Measurements from ENCODE around the gene TAOK2. TPM values are rescaled to one million over a fixed set of nuclear protein-coding genes. Genes with fewer than 3 reads are reported as not detected.

Gene TAOK2
- total and polyA plus RNA-seq, 2 of the 13 experiments (the other 11 are each of a cell fraction or from before 2014, with no cell fraction given), result 17.4 to 43.2 TPM

DNA sequence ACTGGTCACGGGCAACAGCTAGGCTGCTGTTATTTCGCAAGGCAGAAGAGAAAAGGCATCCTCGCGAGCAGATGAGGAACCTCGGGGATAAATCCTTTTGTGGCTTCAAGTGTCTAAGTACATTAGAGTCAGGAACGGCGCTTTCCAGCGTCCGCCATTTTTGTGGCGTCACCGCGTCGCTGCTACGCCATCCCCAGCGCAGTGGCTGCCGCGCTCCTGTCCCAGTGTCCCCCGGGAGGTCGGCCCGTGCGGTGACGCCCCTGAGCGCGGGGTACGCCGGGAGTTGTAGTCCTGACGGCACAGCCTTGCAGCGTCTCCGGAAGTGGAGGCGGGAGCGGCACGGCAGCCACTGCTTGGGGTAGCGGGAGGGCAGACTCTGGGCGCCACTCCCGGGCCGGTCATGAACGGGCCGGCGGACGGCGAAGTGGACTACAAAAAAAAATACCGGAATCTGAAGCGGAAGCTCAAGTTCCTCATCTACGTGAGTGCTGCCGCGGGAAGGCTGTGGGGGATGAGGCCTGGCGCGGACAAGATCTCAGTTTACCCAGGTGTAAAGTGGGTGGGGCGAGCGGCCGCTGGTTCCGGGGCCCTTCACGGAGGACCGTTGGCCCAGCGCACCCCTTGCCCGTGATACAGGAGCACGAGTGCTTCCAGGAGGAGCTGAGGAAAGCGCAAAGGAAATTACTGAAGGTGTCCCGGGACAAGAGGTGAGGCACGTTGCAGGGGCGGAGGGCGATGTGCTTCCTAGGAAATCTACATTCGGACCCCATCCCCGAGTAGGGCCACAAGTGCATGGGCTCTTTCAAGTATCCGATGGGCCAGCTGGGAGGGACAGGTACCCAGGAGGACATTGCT lies 22.5 kb downstream of the TAOK2 start, which contains the start of gene INO80E (continued):
- TF ChIP-seq HNF4G (IDR thresholded peaks at IDR 0.05; ENCODE audit: borderline replicate concordance, low read depth, low read length) (no peak), HNF4G (CRISPR knock-in tag; IDR thresholded peaks at IDR 0.05; ENCODE audit: borderline replicate concordance, low read depth) (no peak; the same call in 1 of the 2 replicates), GZF1 (CRISPR knock-in tag; IDR thresholded peaks at IDR 0.05) (no peak), ZFP62 (CRISPR knock-in tag; IDR thresholded peaks at IDR 0.05) (peak; percentile 91), KLF12 (CRISPR knock-in tag; IDR thresholded peaks at IDR 0.05; ENCODE audit: borderline replicate concordance) (peak; percentile 98), ZC3H4 (CRISPR knock-in tag; IDR thresholded peaks at IDR 0.05; ENCODE audit: borderline replicate concordance) (peak; percentile 9; the same call in 1 of the 2 replicates), ZSCAN12 (CRISPR knock-in tag; IDR thresholded peaks at IDR 0.05) (no peak), PAF1 (CRISPR knock-in tag; IDR thresholded peaks at IDR 0.05) (no peak), MAFK (conservative IDR thresholded peaks at IDR 0.05 in 1 of 2, IDR thresholded peaks at IDR 0.05 in 1 of 2; ENCODE audit: low read length in 2 of 2) (no peak), KMT2B (CRISPR knock-in tag; IDR thresholded peaks at IDR 0.05) (peak; percentile 94), TOPORS (CRISPR knock-in tag; IDR thresholded peaks at IDR 0.05) (no peak), MLLT10 (CRISPR knock-in tag; IDR thresholded peaks at IDR 0.05) (no peak), ZNF180 (CRISPR knock-in tag; IDR thresholded peaks at IDR 0.05; ENCODE audit: borderline replicate concordance, low read depth) (peak; percentile 59; the same call in 1 of the 2 replicates), HHEX (CRISPR knock-in tag; IDR thresholded peaks at IDR 0.05) (no peak), TGIF2 (CRISPR knock-in tag; IDR thresholded peaks at IDR 0.05) (0 out of 2 replicates have a peak, but pooled peaks have one; percentile 11)
- TF ChIP-seq, protein P1, sequence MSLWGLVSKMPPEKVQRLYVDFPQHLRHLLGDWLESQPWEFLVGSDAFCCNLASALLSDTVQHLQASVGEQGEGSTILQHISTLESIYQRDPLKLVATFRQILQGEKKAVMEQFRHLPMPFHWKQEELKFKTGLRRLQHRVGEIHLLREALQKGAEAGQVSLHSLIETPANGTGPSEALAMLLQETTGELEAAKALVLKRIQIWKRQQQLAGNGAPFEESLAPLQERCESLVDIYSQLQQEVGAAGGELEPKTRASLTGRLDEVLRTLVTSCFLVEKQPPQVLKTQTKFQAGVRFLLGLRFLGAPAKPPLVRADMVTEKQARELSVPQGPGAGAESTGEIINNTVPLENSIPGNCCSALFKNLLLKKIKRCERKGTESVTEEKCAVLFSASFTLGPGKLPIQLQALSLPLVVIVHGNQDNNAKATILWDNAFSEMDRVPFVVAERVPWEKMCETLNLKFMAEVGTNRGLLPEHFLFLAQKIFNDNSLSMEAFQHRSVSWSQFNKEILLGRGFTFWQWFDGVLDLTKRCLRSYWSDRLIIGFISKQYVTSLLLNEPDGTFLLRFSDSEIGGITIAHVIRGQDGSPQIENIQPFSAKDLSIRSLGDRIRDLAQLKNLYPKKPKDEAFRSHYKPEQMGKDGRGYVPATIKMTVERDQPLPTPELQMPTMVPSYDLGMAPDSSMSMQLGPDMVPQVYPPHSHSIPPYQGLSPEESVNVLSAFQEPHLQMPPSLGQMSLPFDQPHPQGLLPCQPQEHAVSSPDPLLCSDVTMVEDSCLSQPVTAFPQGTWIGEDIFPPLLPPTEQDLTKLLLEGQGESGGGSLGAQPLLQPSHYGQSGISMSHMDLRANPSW (CRISPR knock-in tag; IDR thresholded peaks at IDR 0.05; ENCODE audit: borderline replicate concordance), result peak; percentile 94; the same call in 1 of the 2 replicates
- TF ChIP-seq, protein P2, sequence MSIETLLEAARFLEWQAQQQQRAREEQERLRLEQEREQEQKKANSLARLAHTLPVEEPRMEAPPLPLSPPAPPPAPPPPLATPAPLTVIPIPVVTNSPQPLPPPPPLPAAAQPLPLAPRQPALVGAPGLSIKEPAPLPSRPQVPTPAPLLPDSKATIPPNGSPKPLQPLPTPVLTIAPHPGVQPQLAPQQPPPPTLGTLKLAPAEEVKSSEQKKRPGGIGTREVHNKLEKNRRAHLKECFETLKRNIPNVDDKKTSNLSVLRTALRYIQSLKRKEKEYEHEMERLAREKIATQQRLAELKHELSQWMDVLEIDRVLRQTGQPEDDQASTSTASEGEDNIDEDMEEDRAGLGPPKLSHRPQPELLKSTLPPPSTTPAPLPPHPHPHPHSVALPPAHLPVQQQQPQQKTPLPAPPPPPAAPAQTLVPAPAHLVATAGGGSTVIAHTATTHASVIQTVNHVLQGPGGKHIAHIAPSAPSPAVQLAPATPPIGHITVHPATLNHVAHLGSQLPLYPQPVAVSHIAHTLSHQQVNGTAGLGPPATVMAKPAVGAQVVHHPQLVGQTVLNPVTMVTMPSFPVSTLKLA (IDR thresholded peaks at IDR 0.05), result peak; percentile 33; the same call in 1 of the 2 replicates
- TF ChIP-seq, protein P3, sequence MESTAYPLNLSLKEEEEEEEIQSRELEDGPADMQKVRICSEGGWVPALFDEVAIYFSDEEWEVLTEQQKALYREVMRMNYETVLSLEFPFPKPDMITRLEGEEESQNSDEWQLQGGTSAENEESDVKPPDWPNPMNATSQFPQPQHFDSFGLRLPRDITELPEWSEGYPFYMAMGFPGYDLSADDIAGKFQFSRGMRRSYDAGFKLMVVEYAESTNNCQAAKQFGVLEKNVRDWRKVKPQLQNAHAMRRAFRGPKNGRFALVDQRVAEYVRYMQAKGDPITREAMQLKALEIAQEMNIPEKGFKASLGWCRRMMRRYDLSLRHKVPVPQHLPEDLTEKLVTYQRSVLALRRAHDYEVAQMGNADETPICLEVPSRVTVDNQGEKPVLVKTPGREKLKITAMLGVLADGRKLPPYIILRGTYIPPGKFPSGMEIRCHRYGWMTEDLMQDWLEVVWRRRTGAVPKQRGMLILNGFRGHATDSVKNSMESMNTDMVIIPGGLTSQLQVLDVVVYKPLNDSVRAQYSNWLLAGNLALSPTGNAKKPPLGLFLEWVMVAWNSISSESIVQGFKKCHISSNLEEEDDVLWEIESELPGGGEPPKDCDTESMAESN (CRISPR knock-in tag; conservative IDR thresholded peaks at IDR 0.05), result peak; percentile 81; the same call in 1 of the 2 replicates
- TF ChIP-seq, protein P4, sequence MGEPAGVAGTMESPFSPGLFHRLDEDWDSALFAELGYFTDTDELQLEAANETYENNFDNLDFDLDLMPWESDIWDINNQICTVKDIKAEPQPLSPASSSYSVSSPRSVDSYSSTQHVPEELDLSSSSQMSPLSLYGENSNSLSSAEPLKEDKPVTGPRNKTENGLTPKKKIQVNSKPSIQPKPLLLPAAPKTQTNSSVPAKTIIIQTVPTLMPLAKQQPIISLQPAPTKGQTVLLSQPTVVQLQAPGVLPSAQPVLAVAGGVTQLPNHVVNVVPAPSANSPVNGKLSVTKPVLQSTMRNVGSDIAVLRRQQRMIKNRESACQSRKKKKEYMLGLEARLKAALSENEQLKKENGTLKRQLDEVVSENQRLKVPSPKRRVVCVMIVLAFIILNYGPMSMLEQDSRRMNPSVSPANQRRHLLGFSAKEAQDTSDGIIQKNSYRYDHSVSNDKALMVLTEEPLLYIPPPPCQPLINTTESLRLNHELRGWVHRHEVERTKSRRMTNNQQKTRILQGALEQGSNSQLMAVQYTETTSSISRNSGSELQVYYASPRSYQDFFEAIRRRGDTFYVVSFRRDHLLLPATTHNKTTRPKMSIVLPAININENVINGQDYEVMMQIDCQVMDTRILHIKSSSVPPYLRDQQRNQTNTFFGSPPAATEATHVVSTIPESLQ (CRISPR knock-in tag; conservative IDR thresholded peaks at IDR 0.05), result no peak
- TF ChIP-seq, protein P5, sequence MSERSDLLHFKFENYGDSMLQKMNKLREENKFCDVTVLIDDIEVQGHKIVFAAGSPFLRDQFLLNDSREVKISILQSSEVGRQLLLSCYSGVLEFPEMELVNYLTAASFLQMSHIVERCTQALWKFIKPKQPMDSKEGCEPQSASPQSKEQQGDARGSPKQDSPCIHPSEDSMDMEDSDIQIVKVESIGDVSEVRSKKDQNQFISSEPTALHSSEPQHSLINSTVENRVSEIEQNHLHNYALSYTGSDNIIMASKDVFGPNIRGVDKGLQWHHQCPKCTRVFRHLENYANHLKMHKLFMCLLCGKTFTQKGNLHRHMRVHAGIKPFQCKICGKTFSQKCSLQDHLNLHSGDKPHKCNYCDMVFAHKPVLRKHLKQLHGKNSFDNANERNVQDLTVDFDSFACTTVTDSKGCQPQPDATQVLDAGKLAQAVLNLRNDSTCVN (CRISPR knock-in tag; IDR thresholded peaks at IDR 0.05; ENCODE audit: borderline replicate concordance), result 0 out of 2 replicates have a peak, but pooled peaks have one; percentile 62

Data from HepG2 (cell line).